ENCODE results near the gene SH2B3.

SH2B3 gene

DNA sequence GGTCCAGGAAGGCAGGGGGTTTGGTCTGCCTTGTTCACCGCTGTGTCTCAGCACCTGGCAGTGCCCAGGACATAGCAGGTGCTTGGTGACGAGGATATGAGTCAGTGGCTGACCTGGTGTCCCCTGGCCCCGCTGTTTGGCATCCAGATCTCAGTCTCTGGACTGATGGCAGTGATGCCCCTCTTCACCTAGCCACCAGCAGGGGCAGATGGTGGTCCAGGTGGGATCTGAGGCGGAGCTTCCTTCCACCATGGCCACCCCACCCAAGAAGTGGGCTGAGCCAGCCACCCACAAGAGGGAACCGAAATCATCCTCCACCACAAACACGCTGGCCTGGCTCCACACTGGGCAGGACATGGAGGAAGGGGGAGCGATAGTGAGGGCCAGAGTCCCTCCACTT is 16.1 kb upstream of the SH2B3 start:
- H3K9ac ChIP-seq = no peak overlapping the region
- no peak overlapping the region for H3K4me3 ChIP-seq (IDR thresholded peaks at IDR 0.05; ENCODE audit: insufficient read depth, low read depth, low read length)
- no peaks in the 10 kb centered on the region for H3K27me3 ChIP-seq (ENCODE audit: insufficient read depth, low read depth)
- no peaks in the 10 kb centered on the region for H3K4me1 ChIP-seq (ENCODE audit: low read depth, poor library complexity, severe bottlenecking)
- no peak overlapping the region for H3K27ac ChIP-seq
- H2AFZ ChIP-seq (ENCODE audit: low read depth) = no peak overlapping the region
- H3K79me2 ChIP-seq (ENCODE audit: insufficient read depth, low read depth) = no peaks in the 10 kb centered on the region
- no peak for TF ChIP-seq CTCF (conservative IDR thresholded peaks at IDR 0.05; ENCODE audit: low read depth, low read length)
- H4K20me1 ChIP-seq (ENCODE audit: insufficient read depth) = no peaks in the 10 kb centered on the region
- no peaks in the 10 kb centered on the region for H3K36me3 ChIP-seq (ENCODE audit: insufficient read depth)
- no peak overlapping the region for H3K4me2 ChIP-seq

GRCh38 chr12:111390910-111391309 is 14.8 kb upstream of the SH2B3 start:
- Histone ChIP-seq H3K4me2 (no peak overlapping the region), H3K36me3 (ENCODE audit: insufficient read depth) (no peaks in the 10 kb centered on the region), H3K9ac (no peak overlapping the region), H3K27me3 (ENCODE audit: insufficient read depth, low read depth) (no peaks in the 10 kb centered on the region), H3K27ac (no peak overlapping the region), H4K20me1 (ENCODE audit: insufficient read depth) (no peaks in the 10 kb centered on the region), H3K4me1 (ENCODE audit: low read depth, poor library complexity, severe bottlenecking) (no peaks in the 10 kb centered on the region), H3K4me3 (IDR thresholded peaks at IDR 0.05; ENCODE audit: insufficient read depth, low read depth, low read length) (no peak overlapping the region), H2AFZ (ENCODE audit: low read depth) (no peak overlapping the region), H3K79me2 (ENCODE audit: insufficient read depth, low read depth) (no peaks in the 10 kb centered on the region)
- no peak for TF ChIP-seq CTCF (conservative IDR thresholded peaks at IDR 0.05; ENCODE audit: low read depth, low read length)

DNA sequence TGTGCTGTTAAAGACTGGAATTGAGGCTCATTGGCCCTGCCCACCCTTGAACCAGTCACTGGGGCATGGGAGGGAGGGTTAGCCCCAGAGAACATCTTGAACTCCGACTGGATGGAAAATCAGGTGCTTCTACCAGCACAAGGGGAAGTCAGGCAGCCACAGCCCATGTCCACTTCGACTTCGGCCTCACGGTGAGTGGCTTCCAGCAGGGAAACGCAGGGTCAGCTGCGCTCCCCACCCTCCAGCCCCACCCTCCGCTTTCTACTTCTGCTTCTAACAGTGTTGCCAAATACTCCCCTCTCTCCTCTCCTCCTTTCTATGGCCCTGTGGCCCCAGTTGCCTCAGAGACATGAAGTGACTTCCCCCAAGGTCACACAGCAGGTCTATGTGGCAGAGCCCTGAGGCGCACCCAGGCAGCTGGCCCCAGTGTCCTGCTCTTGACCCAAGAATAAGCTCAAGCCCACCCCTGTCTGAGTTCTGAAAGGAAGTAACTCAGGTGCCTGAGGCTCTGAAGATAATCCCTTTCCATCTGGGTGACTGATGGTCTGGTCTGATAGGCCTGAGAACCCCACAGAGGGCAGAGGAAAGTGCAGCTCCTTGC is 11.9 kb upstream of the SH2B3 start:
- no peaks in the 10 kb centered on the region for H3K79me2 ChIP-seq (ENCODE audit: insufficient read depth, low read depth)
- TF ChIP-seq CTCF (conservative IDR thresholded peaks at IDR 0.05; ENCODE audit: low read depth, low read length) = no peak
- H3K27me3 ChIP-seq (ENCODE audit: insufficient read depth, low read depth) = no peaks in the 10 kb centered on the region
- H2AFZ ChIP-seq (ENCODE audit: low read depth) = no peak overlapping the region
- no peak overlapping the region for H3K4me2 ChIP-seq
- no peaks in the 10 kb centered on the region for H4K20me1 ChIP-seq (ENCODE audit: insufficient read depth)
- H3K4me3 ChIP-seq (IDR thresholded peaks at IDR 0.05; ENCODE audit: insufficient read depth, low read depth, low read length) = no peak overlapping the region
- H3K4me1 ChIP-seq (ENCODE audit: low read depth, poor library complexity, severe bottlenecking) = no peaks in the 10 kb centered on the region
- H3K36me3 ChIP-seq (ENCODE audit: insufficient read depth) = no peaks in the 10 kb centered on the region
- no peak overlapping the region for H3K9ac ChIP-seq
- no peak overlapping the region for H3K27ac ChIP-seq

DNA sequence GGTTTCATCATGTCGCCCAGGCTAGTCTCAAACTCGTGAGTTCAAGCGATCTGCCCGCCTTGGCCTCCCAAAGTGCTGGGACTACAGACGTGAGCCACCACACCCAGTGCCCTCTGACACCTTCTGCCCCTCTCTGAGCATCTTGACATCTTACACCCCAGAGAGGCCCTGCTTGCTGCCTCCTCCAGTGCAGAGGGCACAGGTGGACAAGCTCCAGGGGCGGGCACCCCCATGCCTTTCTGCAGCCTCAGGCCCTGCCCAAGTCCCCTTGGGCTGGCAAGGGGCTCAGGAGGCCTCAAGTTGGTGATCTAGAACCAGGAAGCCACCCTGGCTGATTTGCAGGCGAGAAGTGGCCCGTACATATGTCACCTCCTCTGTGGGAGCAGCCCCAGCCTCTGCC is 11.2 kb upstream of the SH2B3 start:
- Histone ChIP-seq H3K4me3 (IDR thresholded peaks at IDR 0.05; ENCODE audit: insufficient read depth, low read depth, low read length) (no peak overlapping the region), H3K9ac (no peak overlapping the region), H3K4me1 (ENCODE audit: low read depth, poor library complexity, severe bottlenecking) (no peaks in the 10 kb centered on the region), H4K20me1 (ENCODE audit: insufficient read depth) (no peaks in the 10 kb centered on the region), H3K27ac (no peak overlapping the region), H3K36me3 (ENCODE audit: insufficient read depth) (no peaks in the 10 kb centered on the region), H2AFZ (ENCODE audit: low read depth) (no peak overlapping the region), H3K79me2 (ENCODE audit: insufficient read depth, low read depth) (no peaks in the 10 kb centered on the region), H3K27me3 (ENCODE audit: insufficient read depth, low read depth) (no peaks in the 10 kb centered on the region), H3K4me2 (no peak overlapping the region)
- TF ChIP-seq CTCF (conservative IDR thresholded peaks at IDR 0.05; ENCODE audit: low read depth, low read length) = no peak

Measured in KMS-11 (cell line).